Measurements from ENCODE around the gene MYO10.

The MYO10 gene

GRCh38 chr5:16675806-16676205 lies 260.3 kb downstream of the MYO10 start:
- Mint-ChIP-seq H3K36me3 (no peaks in the 10 kb centered on the region), H3K9me3 (no peaks in the 10 kb centered on the region), H3K4me3 (no peak overlapping the region), H3K27ac (no peak overlapping the region), H3K4me1 (no peaks in the 10 kb centered on the region), H3K27me3 (no peaks in the 10 kb centered on the region)
- DNase-seq (no peak), ATAC-seq (replicated peaks) (no peak)

- Mint-ChIP-seq H3K27me3 (no peaks in the 10 kb centered on the region), H3K4me1 (no peaks in the 10 kb centered on the region), H3K9me3 (no peaks in the 10 kb centered on the region), H3K4me3 (no peak overlapping the region), H3K27ac (no peak overlapping the region), H3K36me3 (no peaks in the 10 kb centered on the region)
- no peak for DNase-seq
- no peak for ATAC-seq (replicated peaks)
Measured at GRCh38 chr5:16674750-16675149, 261.3 kb downstream of the MYO10 start.

- H3K4me1 Mint-ChIP-seq, result no peaks in the 10 kb centered on the region
- no peak for ATAC-seq (replicated peaks)
- no peak for DNase-seq
- H3K27ac Mint-ChIP-seq, result no peak overlapping the region
- no peaks in the 10 kb centered on the region for H3K36me3 Mint-ChIP-seq
- H3K9me3 Mint-ChIP-seq, result no peaks in the 10 kb centered on the region
- no peaks in the 10 kb centered on the region for H3K27me3 Mint-ChIP-seq
- H3K4me3 Mint-ChIP-seq, result no peak overlapping the region
Measured at GRCh38 chr5:16673241-16674201, 262.6 kb downstream of the MYO10 start.

- Mint-ChIP-seq H3K4me1 (no peaks in the 10 kb centered on the region), H3K9me3 (no peaks in the 10 kb centered on the region), H3K27ac (no peak overlapping the region), H3K27me3 (no peaks in the 10 kb centered on the region), H3K36me3 (no peaks in the 10 kb centered on the region), H3K4me3 (no peak overlapping the region)
- DNase-seq, result no peak
- ATAC-seq (replicated peaks), result no peak
Measured at GRCh38 chr5:16671208-16671607, 264.9 kb downstream of the MYO10 start.

- no peaks in the 10 kb centered on the region for H3K4me1 Mint-ChIP-seq
- H3K4me3 Mint-ChIP-seq, result no peak overlapping the region
- ATAC-seq (replicated peaks) (no peak), DNase-seq (no peak)
- H3K36me3 Mint-ChIP-seq, result no peaks in the 10 kb centered on the region
- no peak overlapping the region for H3K27ac Mint-ChIP-seq
- no peaks in the 10 kb centered on the region for H3K27me3 Mint-ChIP-seq
- no peaks in the 10 kb centered on the region for H3K9me3 Mint-ChIP-seq
Measured at GRCh38 chr5:16669776-16670175, 266.3 kb downstream of the MYO10 start.

GRCh38 chr5:16668631-16669030 lies 267.5 kb downstream of the MYO10 start:
- DNase-seq (no peak), ATAC-seq (replicated peaks) (no peak)
- H3K9me3 Mint-ChIP-seq, result no peaks in the 10 kb centered on the region
- H3K4me3 Mint-ChIP-seq, result no peak overlapping the region
- H3K27ac Mint-ChIP-seq, result no peak overlapping the region
- H3K36me3 Mint-ChIP-seq, result no peaks in the 10 kb centered on the region
- no peaks in the 10 kb centered on the region for H3K4me1 Mint-ChIP-seq
- no peaks in the 10 kb centered on the region for H3K27me3 Mint-ChIP-seq

GRCh38 chr5:16668194-16668593 lies 267.9 kb downstream of the MYO10 start:
- ATAC-seq (replicated peaks) (no peak), DNase-seq (no peak)
- H3K9me3 Mint-ChIP-seq, result no peaks in the 10 kb centered on the region
- H3K4me1 Mint-ChIP-seq, result no peaks in the 10 kb centered on the region
- H3K4me3 Mint-ChIP-seq, result no peak overlapping the region
- H3K27me3 Mint-ChIP-seq, result no peaks in the 10 kb centered on the region
- no peaks in the 10 kb centered on the region for H3K36me3 Mint-ChIP-seq
- H3K27ac Mint-ChIP-seq, result no peak overlapping the region

- DNase-seq (no peak), ATAC-seq (replicated peaks) (no peak)
- H3K4me3 Mint-ChIP-seq, result no peak overlapping the region
Measured at GRCh38 chr5:16666883-16667398, 269.1 kb downstream of the MYO10 start.

GRCh38 chr5:16666130-16666882 lies 269.8 kb downstream of the MYO10 start:
- Mint-ChIP-seq H3K36me3 (no peaks in the 10 kb centered on the region), H3K9me3 (no peaks in the 10 kb centered on the region), H3K27me3 (no peaks in the 10 kb centered on the region), H3K27ac (no peak overlapping the region), H3K4me3 (no peak overlapping the region), H3K4me1 (no peaks in the 10 kb centered on the region)
- DNase-seq, result no peak
- ATAC-seq (replicated peaks), result no peak

More at GRCh38 chr5:16666883-16667398, 269.1 kb downstream of the MYO10 start:
- Mint-ChIP-seq H3K4me1 (no peaks in the 10 kb centered on the region), H3K9me3 (no peaks in the 10 kb centered on the region), H3K27me3 (no peaks in the 10 kb centered on the region), H3K36me3 (no peaks in the 10 kb centered on the region), H3K27ac (no peak overlapping the region)

- Mint-ChIP-seq H3K4me1 (no peaks in the 10 kb centered on the region), H3K4me3 (no peak overlapping the region), H3K27ac (no peak overlapping the region), H3K9me3 (no peaks in the 10 kb centered on the region), H3K27me3 (no peaks in the 10 kb centered on the region), H3K36me3 (no peaks in the 10 kb centered on the region)
- no peak for DNase-seq
- no peak for ATAC-seq (replicated peaks)
Measured at GRCh38 chr5:16665601-16666000, 270.5 kb downstream of the MYO10 start.

GRCh38 chr5:16664368-16664767 lies 271.7 kb downstream of the MYO10 start:
- Mint-ChIP-seq H3K9me3 (no peaks in the 10 kb centered on the region), H3K36me3 (no peaks in the 10 kb centered on the region), H3K27me3 (no peaks in the 10 kb centered on the region)

GRCh38 chr5:16663840-16664239 lies 272.2 kb downstream of the MYO10 start:
- H3K36me3 Mint-ChIP-seq, result no peaks in the 10 kb centered on the region
- no peaks in the 10 kb centered on the region for H3K9me3 Mint-ChIP-seq
- ATAC-seq (replicated peaks) (no peak), DNase-seq (no peak)
- no peaks in the 10 kb centered on the region for H3K4me1 Mint-ChIP-seq
- H3K27me3 Mint-ChIP-seq, result no peaks in the 10 kb centered on the region
- H3K27ac Mint-ChIP-seq, result no peak overlapping the region
- H3K4me3 Mint-ChIP-seq, result no peak overlapping the region

More at GRCh38 chr5:16664368-16664767, 271.7 kb downstream of the MYO10 start:
- Mint-ChIP-seq H3K27ac (no peak overlapping the region), H3K4me1 (no peaks in the 10 kb centered on the region), H3K4me3 (no peak overlapping the region)
- DNase-seq (no peak), ATAC-seq (replicated peaks) (no peak)

GRCh38 chr5:16661713-16662112 lies 274.4 kb downstream of the MYO10 start:
- DNase-seq (no peak), ATAC-seq (replicated peaks) (no peak)
- Mint-ChIP-seq H3K4me3 (no peak overlapping the region), H3K27me3 (peaks cover 0 to under 1% of the 10 kb centered on the region in 2 donors), H3K27ac (no peak overlapping the region), H3K9me3 (no peaks in the 10 kb centered on the region), H3K4me1 (no peaks in the 10 kb centered on the region), H3K36me3 (no peaks in the 10 kb centered on the region)

GRCh38 chr5:16660982-16661381 lies 275.1 kb downstream of the MYO10 start:
- Mint-ChIP-seq H3K4me3 (no peak overlapping the region), H3K36me3 (no peaks in the 10 kb centered on the region), H3K27ac (no peak overlapping the region), H3K27me3 (peaks cover 0 to 3% of the 10 kb centered on the region in 2 donors), H3K4me1 (no peaks in the 10 kb centered on the region), H3K9me3 (no peaks in the 10 kb centered on the region)
- ATAC-seq (replicated peaks) (no peak), DNase-seq (no peak)
